Tibial nerve (tissue), 4 donors: ENCODE data around the gene DSN1.

Experiments
- EP300 ChIP-seq, 2 donors: sonication (generic); formaldehyde crosslinking; IDR thresholded peaks; one replicate each; pipeline ENCODE4 v1.6.1; 2017; ENCODE audit warnings: antibody characterized with exemption in 2 of 2, mild to moderate bottlenecking in 1 of 2
- POLR2A ChIP-seq, 2 donors: fragments of 450-650 bp; IDR thresholded peaks; one replicate each; pipeline ENCODE4 v1.6.1; 2017; ENCODE audit warnings: antibody characterized with exemption in 2 of 2, mild to moderate bottlenecking in 2 of 2, moderate library complexity in 2 of 2
- TF ChIP-seq, protein P1 (sequence below), 5 experiments: fragments of 200-600 bp in 3 of 5; fragments of 450-650 bp in 2 of 5; sonication (generic) in 3 of 5; IDR thresholded peaks; one replicate each; pipeline ENCODE4 v1.5.1; 2016 to 2019; ENCODE audit warnings: antibody characterized with exemption in 5 of 5, mild to moderate bottlenecking in 3 of 5, moderate library complexity in 2 of 5

DNA sequence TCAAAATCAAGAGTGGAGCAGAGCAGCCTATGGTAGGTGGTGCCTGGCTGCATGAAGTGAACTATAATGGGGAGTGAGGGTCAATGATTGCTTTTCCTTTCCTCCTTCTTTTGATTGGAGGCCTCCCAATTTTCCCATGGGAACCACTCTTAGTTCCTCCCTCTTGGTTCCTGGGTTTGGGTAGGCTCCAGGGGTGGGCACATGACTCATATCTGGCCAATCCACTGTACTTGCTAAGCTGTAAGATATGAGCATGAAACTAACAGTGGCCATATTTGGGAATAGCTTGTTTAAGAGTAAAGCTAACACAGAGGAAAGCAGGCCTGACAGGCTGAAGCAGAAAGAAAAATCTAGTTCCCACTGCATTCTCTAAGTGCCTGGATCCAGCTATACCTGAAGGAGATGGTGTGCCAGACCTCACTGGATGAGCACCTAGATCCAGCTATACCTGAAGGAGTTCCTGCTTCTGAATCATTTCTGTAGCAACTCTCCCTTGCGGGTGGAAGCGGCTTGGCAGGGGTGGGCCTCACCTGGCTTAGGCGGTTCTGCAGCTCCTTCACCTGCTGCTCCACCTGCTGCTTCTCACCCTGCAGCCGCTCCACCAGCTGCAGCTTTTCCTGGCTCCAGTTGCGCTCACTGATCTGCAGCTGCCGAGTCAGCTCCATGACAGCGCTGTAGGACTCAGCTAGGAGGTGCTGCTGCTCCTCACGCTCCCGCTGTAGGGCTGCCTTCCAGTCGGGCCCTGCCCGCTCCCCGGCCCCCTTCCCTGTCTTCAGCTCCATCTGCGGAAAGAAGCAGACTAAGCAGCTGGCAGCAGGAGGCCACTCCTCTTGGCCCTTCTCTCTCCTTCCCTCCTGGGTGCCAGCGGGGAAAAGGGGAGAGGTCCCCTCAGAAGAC lies 29.0 kb upstream of the DSN1 start:
- TF ChIP-seq, protein P1, sequence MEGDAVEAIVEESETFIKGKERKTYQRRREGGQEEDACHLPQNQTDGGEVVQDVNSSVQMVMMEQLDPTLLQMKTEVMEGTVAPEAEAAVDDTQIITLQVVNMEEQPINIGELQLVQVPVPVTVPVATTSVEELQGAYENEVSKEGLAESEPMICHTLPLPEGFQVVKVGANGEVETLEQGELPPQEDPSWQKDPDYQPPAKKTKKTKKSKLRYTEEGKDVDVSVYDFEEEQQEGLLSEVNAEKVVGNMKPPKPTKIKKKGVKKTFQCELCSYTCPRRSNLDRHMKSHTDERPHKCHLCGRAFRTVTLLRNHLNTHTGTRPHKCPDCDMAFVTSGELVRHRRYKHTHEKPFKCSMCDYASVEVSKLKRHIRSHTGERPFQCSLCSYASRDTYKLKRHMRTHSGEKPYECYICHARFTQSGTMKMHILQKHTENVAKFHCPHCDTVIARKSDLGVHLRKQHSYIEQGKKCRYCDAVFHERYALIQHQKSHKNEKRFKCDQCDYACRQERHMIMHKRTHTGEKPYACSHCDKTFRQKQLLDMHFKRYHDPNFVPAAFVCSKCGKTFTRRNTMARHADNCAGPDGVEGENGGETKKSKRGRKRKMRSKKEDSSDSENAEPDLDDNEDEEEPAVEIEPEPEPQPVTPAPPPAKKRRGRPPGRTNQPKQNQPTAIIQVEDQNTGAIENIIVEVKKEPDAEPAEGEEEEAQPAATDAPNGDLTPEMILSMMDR (IDR thresholded peaks at IDR 0.05): no peak
- TF ChIP-seq POLR2A (IDR thresholded peaks at IDR 0.05) (no peak), EP300 (IDR thresholded peaks at IDR 0.05) (no peak)
